CD4-positive, alpha-beta T cell (primary cell): ENCODE data around the gene ADGRB3. TPM values are rescaled to one million over a fixed set of nuclear protein-coding genes. Genes with fewer than 3 reads are reported as not detected.

Experiments
- ATAC-seq: fragments of 200-7000 bp; cut with Tn5 transposase; one replicate; pipeline ENCODE4 v1.10.0; 2022; ENCODE audit warnings: mild to moderate bottlenecking; ENCODE audit not compliant: poor library complexity
- CTCF ChIA-PET: fragments of 350-600 bp; sonication (Branson Sonifier 250); formaldehyde crosslinking; loops from one replicate; lab custom pipeline; 2021; ENCODE audit warnings: antibody characterized with exemption, inconsistent platforms; lab: Charles Lee
- POLR2A ChIA-PET: fragments of 350-600 bp; sonication (Branson Sonifier 250); formaldehyde crosslinking; loops from one replicate; lab custom pipeline; 2021; ENCODE audit warnings: antibody characterized with exemption, inconsistent platforms; lab: Charles Lee
- DNase-seq, 14 experiments: peaks; one replicate each; pipeline ENCODE4 v3.0.0-alpha.2; 2013 to 2020; ENCODE audit warnings: mixed read lengths in 2 of 14
- H3K27ac ChIP-seq, 2 donors: one replicate each; pipeline versions ENCODE4 v1.5.1 to v1.7.0; 2013; ENCODE audit warnings: low read length in 2 of 2, low read depth in 1 of 2, mild to moderate bottlenecking in 1 of 2
- H3K27me3 ChIP-seq, 2 experiments: 1 replicate in 1 of 2; 2 replicates in 1 of 2; pipeline versions ENCODE4 v1.6.1 to v1.7.0; 2013; ENCODE audit warnings: low read length in 2 of 2, control low read depth in 1 of 2, mild to moderate bottlenecking in 1 of 2, moderate library complexity in 1 of 2; ENCODE audit not compliant: insufficient read depth in 2 of 2, control insufficient read depth in 1 of 2
- H3K36me3 ChIP-seq: one replicate; pipeline ENCODE4 v1.6.1; 2013; ENCODE audit warnings: low read length, control low read depth; ENCODE audit not compliant: insufficient read depth
- H3K4me1 ChIP-seq: one replicate; pipeline ENCODE4 v1.6.1; 2013; ENCODE audit warnings: low read length, control low read depth; ENCODE audit not compliant: insufficient read depth
- H3K4me3 ChIP-seq: one replicate; pipeline ENCODE4 v1.5.1; 2013; ENCODE audit warnings: mild to moderate bottlenecking, low read length, moderate library complexity
- H3K9me3 ChIP-seq, 2 experiments: 1 replicate in 1 of 2; 2 replicates in 1 of 2; pipeline versions ENCODE4 v1.6.1 to v1.7.0; 2013; ENCODE audit warnings: low read length in 2 of 2, mild to moderate bottlenecking in 2 of 2, control low read depth in 1 of 2, moderate library complexity in 1 of 2; ENCODE audit not compliant: control insufficient read depth in 1 of 2, insufficient read depth in 1 of 2
- H3K27ac Mint-ChIP-seq: one replicate; pipeline ENCODE4 v1.8.0; 2020; ENCODE audit warnings: mixed read lengths
- H3K27me3 Mint-ChIP-seq: one replicate; pipeline ENCODE4 v1.8.0; 2021; ENCODE audit warnings: mixed read lengths
- H3K36me3 Mint-ChIP-seq: one replicate; pipeline ENCODE4 v1.8.0; 2021; ENCODE audit warnings: low read depth, mixed read lengths
- H3K4me1 Mint-ChIP-seq: one replicate; pipeline ENCODE4 v1.8.0; 2021; ENCODE audit warnings: low read depth, mixed read lengths
- H3K4me3 Mint-ChIP-seq: one replicate; pipeline ENCODE4 v1.8.0; 2020; ENCODE audit warnings: mild to moderate bottlenecking, mixed read lengths
- H3K9me3 Mint-ChIP-seq: one replicate; pipeline ENCODE4 v1.8.0; 2020; ENCODE audit warnings: mixed read lengths
- CTCF ChIP-seq: fragments of 200-600 bp; IDR thresholded peaks from one replicate; pipeline ENCODE4 v1.8.0; 2022; ENCODE audit warnings: antibody characterized with exemption, mild to moderate bottlenecking
- intact Hi-C, 2 experiments: fragments of 100-400 bp; cut with DNase I in 1 of 2; cut with micrococcal nuclease in 1 of 2; formaldehyde crosslinking; loops; one replicate each; pipeline versions ENCODE4 v1.15.1 to v1.9.0; 2023 to 2025; cut with DNase I, micrococcal nuclease
- total RNA-seq, 174 experiments: library from RNA in 2 of 174; stranded (reverse) in 2 of 174; gene quantifications; one replicate each; pipeline ENCODE4 v1.2.3 and lab custom pipeline; 2021 to 2026

Gene ADGRB3
- total RNA-seq, 2 experiments from 2014 or later: not detected

GRCh38 chr6:69220375-69220774, 585.3 kb downstream of the ADGRB3 start:
- POLR2A ChIA-PET: no interaction called here
- no peak overlapping the region for H3K27ac Mint-ChIP-seq

GRCh38 chr6:69232008-69232407, 596.9 kb downstream of the ADGRB3 start:
- Mint-ChIP-seq H3K4me3 (no peak overlapping the region), H3K27ac (no peak overlapping the region), H3K9me3 (peaks cover 10% of the 10 kb centered on the region), H3K36me3 (no peaks in the 10 kb centered on the region), H3K27me3 (no peaks in the 10 kb centered on the region), H3K4me1 (no peaks in the 10 kb centered on the region)
- H3K27me3 ChIP-seq: no peaks in the 10 kb centered on the region
- POLR2A ChIA-PET: no interaction called here
- CTCF ChIA-PET: no interaction called here
- H3K9me3 ChIP-seq: peaks cover 0 to 7% of the 10 kb centered on the region in 2 experiments
- H3K4me1 ChIP-seq: no peaks in the 10 kb centered on the region
- H3K36me3 ChIP-seq: no peaks in the 10 kb centered on the region
- ATAC-seq: no peak
- intact Hi-C loops: no loop called here
- H3K27ac ChIP-seq: no peak overlapping the region
- H3K4me3 ChIP-seq: no peak overlapping the region
- TF ChIP-seq CTCF: no peak
- no peak for DNase-seq

More at GRCh38 chr6:69220375-69220774, 585.3 kb downstream of the ADGRB3 start:
- H3K4me3 Mint-ChIP-seq: no peak overlapping the region
- intact Hi-C loops: no loop called here
- CTCF ChIA-PET: no interaction called here
- no peak for ATAC-seq
- Histone ChIP-seq H3K27ac (no peak overlapping the region), H3K9me3 (no peaks in the 10 kb centered on the region), H3K4me1 (no peaks in the 10 kb centered on the region), H3K4me3 (no peak overlapping the region), H3K36me3 (no peaks in the 10 kb centered on the region), H3K27me3 (no peaks in the 10 kb centered on the region)
- H3K9me3 Mint-ChIP-seq: peaks cover 2% of the 10 kb centered on the region
- no peak for DNase-seq
- H3K4me1 Mint-ChIP-seq: no peaks in the 10 kb centered on the region
- TF ChIP-seq CTCF: no peak
- no peaks in the 10 kb centered on the region for H3K36me3 Mint-ChIP-seq
- no peaks in the 10 kb centered on the region for H3K27me3 Mint-ChIP-seq

GRCh38 chr6:69232496-69232895, 597.4 kb downstream of the ADGRB3 start:
- intact Hi-C loops: no loop called here
- DNase-seq (no peak), ATAC-seq (no peak)
- no peak overlapping the region for H3K27ac Mint-ChIP-seq
- H3K9me3 Mint-ChIP-seq: peaks cover 10% of the 10 kb centered on the region
- no peaks in the 10 kb centered on the region for H3K36me3 Mint-ChIP-seq
- Histone ChIP-seq H3K27me3 (no peaks in the 10 kb centered on the region), H3K4me3 (no peak overlapping the region), H3K27ac (no peak overlapping the region), H3K9me3 (peaks cover 0 to 7% of the 10 kb centered on the region in 2 experiments), H3K4me1 (no peaks in the 10 kb centered on the region), H3K36me3 (no peaks in the 10 kb centered on the region)
- no peak overlapping the region for H3K4me3 Mint-ChIP-seq
- no peaks in the 10 kb centered on the region for H3K4me1 Mint-ChIP-seq
- ChIA-PET CTCF (no interaction called here), POLR2A (no interaction called here)
- H3K27me3 Mint-ChIP-seq: no peaks in the 10 kb centered on the region
- TF ChIP-seq CTCF: no peak
